ENCODE results near the gene PLPP4. TPM values are rescaled to one million over a fixed set of nuclear protein-coding genes. Genes with fewer than 3 reads are reported as not detected.

The PLPP4 gene
- total RNA-seq, 2 donors from 2014 or later = 0.27 to 61.3 TPM

- H3K9me3 ChIP-seq = no peaks in the 10 kb centered on the region
- H3K27ac ChIP-seq = no peak overlapping the region
- intact Hi-C loops (cut with DNase I) = no loop called here
- 86% methylated on average over 1 of the region's 1 CpG for WGBS
- no peaks in the 10 kb centered on the region for H3K4me1 ChIP-seq (replicated peaks)
- H3K27me3 ChIP-seq (replicated peaks; ENCODE audit: insufficient read depth) = no peaks in the 10 kb centered on the region
- no peak for DNase-seq (ENCODE audit: low spot score)
- no peak overlapping the region for H3K4me3 ChIP-seq
- TF ChIP-seq POLR2AphosphoS5 (IDR thresholded peaks at IDR 0.05) (no peak), POLR2A (IDR thresholded peaks at IDR 0.05) (no peak), CTCF (IDR thresholded peaks at IDR 0.05) (no peak)
- H3K36me3 ChIP-seq = no peaks in the 10 kb centered on the region
Measured at GRCh38 chr10:120480848-120481247, 23.8 kb downstream of the PLPP4 start.

- Histone ChIP-seq H3K27me3 (replicated peaks; ENCODE audit: insufficient read depth) (no peaks in the 10 kb centered on the region), H3K4me1 (replicated peaks) (no peaks in the 10 kb centered on the region), H3K9me3 (no peaks in the 10 kb centered on the region), H3K36me3 (no peaks in the 10 kb centered on the region), H3K4me3 (no peak overlapping the region), H3K27ac (no peak overlapping the region)
- DNase-seq (ENCODE audit: low spot score) = no peak
- 89% methylated on average over 3 of the region's 3 CpGs for WGBS
- intact Hi-C loops (cut with DNase I) = no loop called here
- TF ChIP-seq POLR2AphosphoS5 (IDR thresholded peaks at IDR 0.05) (no peak), POLR2A (IDR thresholded peaks at IDR 0.05) (no peak), CTCF (IDR thresholded peaks at IDR 0.05) (no peak)
Measured at GRCh38 chr10:120483006-120483405, 26.0 kb downstream of the PLPP4 start.

GRCh38 chr10:120483651-120484301 is 26.7 kb downstream of the PLPP4 start:
- H3K36me3 ChIP-seq = no peaks in the 10 kb centered on the region
- H3K4me3 ChIP-seq = no peak overlapping the region
- H3K27ac ChIP-seq = no peak overlapping the region
- no peaks in the 10 kb centered on the region for H3K27me3 ChIP-seq (replicated peaks; ENCODE audit: insufficient read depth)
- DNase-seq (ENCODE audit: low spot score) = no peak
- TF ChIP-seq POLR2AphosphoS5 (IDR thresholded peaks at IDR 0.05) (no peak), POLR2A (IDR thresholded peaks at IDR 0.05) (no peak), CTCF (IDR thresholded peaks at IDR 0.05) (no peak)
- no peaks in the 10 kb centered on the region for H3K9me3 ChIP-seq
- intact Hi-C loops (cut with DNase I) = no loop called here
- 41% methylated on average over 2 of the region's 2 CpGs for WGBS
- no peaks in the 10 kb centered on the region for H3K4me1 ChIP-seq (replicated peaks)

- H3K4me1 ChIP-seq (replicated peaks) = no peaks in the 10 kb centered on the region
- no peaks in the 10 kb centered on the region for H3K36me3 ChIP-seq
- no peak for DNase-seq (ENCODE audit: low spot score)
- H3K4me3 ChIP-seq = no peak overlapping the region
- H3K27me3 ChIP-seq (replicated peaks; ENCODE audit: insufficient read depth) = no peaks in the 10 kb centered on the region
- no peak overlapping the region for H3K27ac ChIP-seq
- H3K9me3 ChIP-seq = no peaks in the 10 kb centered on the region
- WGBS = 91% methylated on average over 8 of the region's 8 CpGs
- intact Hi-C loops (cut with DNase I) = no loop called here
- TF ChIP-seq POLR2A (IDR thresholded peaks at IDR 0.05) (no peak), POLR2AphosphoS5 (IDR thresholded peaks at IDR 0.05) (no peak), CTCF (IDR thresholded peaks at IDR 0.05) (no peak)
Measured at GRCh38 chr10:120485946-120486345, 28.9 kb downstream of the PLPP4 start.

- no peaks in the 10 kb centered on the region for H3K4me1 ChIP-seq (replicated peaks)
- H3K9me3 ChIP-seq = no peaks in the 10 kb centered on the region
- H3K36me3 ChIP-seq = no peaks in the 10 kb centered on the region
- H3K27me3 ChIP-seq (replicated peaks; ENCODE audit: insufficient read depth) = no peaks in the 10 kb centered on the region
- H3K27ac ChIP-seq = no peak overlapping the region
- intact Hi-C loops (cut with DNase I) = no loop called here
- 69% methylated on average over 6 of the region's 6 CpGs for WGBS
- no peak overlapping the region for H3K4me3 ChIP-seq
- TF ChIP-seq POLR2A (IDR thresholded peaks at IDR 0.05) = no peak
- no peak for TF ChIP-seq POLR2AphosphoS5 (IDR thresholded peaks at IDR 0.05)
- TF ChIP-seq CTCF (IDR thresholded peaks at IDR 0.05) = no peak
- DNase-seq (ENCODE audit: low spot score) = no peak
Measured at GRCh38 chr10:120486671-120487205, 29.7 kb downstream of the PLPP4 start.

All from prostate gland (tissue), 2 donors.